Peyer's patch (tissue), 4 donors: ENCODE results near the gene MBLAC1.

Experiments used
- POLR2A ChIP-seq, 2 donors: fragments of 450-650 bp; IDR thresholded peaks; one replicate each; pipeline ENCODE4 v1.5.1; 2017; ENCODE audit warnings: antibody characterized with exemption in 2 of 2, mild to moderate bottlenecking in 2 of 2, moderate library complexity in 2 of 2
- TF ChIP-seq, protein P1 (sequence below), 6 experiments: fragments of 450-650 bp in 4 of 6; fragments of 200-600 bp in 2 of 6; sonication (generic) in 1 of 6; IDR thresholded peaks; one replicate each; pipeline ENCODE4 v1.5.1; 2017 to 2019; ENCODE audit warnings: antibody characterized with exemption in 6 of 6, mild to moderate bottlenecking in 3 of 6, moderate library complexity in 1 of 6

DNA sequence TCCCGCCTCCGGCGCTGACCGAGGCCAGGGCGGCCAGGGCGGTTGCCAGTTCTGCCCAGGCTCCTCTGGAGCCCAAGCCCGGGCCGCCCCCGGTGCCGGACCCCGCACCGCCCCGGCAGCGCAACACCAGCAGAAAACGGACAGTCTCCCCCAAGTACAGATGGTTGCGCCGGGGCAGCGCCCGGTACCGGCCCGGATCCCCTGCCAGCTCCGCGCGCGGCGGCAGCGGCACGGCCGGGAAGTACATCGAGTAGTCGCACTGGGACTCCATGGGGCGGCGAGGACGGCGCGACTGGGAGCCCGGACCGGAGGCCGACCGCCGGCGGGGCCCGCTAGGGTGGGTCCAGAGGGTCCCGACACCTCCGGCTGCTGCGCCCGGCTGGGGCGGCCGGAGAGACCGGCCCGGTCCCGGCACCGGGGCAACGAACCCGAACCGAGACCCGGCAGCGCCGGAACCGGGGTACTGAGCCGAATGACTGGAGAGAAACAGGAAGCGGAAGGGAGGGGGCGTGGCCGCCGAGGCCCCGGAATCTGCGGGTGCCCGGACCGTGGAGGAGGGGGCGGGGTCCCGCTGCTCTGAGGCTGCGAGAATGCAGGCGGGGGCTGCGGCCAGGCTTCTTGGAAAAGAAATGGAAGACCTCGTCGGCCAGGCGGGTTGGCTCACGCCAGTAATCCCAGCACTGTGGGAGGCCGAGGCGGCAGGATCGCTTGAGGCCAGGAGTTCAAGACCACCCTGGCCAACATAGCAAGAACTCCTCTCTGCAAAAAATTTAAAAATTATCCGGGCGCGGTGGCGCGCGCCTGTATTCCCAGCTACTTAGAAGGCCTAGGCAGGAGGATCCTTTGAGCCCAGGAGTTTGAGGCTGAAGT, 31.7 kb downstream of the MBLAC1 start, which contains the start of gene TRAPPC14:
- TF ChIP-seq, protein P1, sequence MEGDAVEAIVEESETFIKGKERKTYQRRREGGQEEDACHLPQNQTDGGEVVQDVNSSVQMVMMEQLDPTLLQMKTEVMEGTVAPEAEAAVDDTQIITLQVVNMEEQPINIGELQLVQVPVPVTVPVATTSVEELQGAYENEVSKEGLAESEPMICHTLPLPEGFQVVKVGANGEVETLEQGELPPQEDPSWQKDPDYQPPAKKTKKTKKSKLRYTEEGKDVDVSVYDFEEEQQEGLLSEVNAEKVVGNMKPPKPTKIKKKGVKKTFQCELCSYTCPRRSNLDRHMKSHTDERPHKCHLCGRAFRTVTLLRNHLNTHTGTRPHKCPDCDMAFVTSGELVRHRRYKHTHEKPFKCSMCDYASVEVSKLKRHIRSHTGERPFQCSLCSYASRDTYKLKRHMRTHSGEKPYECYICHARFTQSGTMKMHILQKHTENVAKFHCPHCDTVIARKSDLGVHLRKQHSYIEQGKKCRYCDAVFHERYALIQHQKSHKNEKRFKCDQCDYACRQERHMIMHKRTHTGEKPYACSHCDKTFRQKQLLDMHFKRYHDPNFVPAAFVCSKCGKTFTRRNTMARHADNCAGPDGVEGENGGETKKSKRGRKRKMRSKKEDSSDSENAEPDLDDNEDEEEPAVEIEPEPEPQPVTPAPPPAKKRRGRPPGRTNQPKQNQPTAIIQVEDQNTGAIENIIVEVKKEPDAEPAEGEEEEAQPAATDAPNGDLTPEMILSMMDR (IDR thresholded peaks at IDR 0.05), result peak in 2 of 6 experiments; percentile 7 to 16
- peak; percentile 49 to 61 for TF ChIP-seq POLR2A (IDR thresholded peaks at IDR 0.05)
